ENCODE results near the gene IDNK.

Gene IDNK

DNA sequence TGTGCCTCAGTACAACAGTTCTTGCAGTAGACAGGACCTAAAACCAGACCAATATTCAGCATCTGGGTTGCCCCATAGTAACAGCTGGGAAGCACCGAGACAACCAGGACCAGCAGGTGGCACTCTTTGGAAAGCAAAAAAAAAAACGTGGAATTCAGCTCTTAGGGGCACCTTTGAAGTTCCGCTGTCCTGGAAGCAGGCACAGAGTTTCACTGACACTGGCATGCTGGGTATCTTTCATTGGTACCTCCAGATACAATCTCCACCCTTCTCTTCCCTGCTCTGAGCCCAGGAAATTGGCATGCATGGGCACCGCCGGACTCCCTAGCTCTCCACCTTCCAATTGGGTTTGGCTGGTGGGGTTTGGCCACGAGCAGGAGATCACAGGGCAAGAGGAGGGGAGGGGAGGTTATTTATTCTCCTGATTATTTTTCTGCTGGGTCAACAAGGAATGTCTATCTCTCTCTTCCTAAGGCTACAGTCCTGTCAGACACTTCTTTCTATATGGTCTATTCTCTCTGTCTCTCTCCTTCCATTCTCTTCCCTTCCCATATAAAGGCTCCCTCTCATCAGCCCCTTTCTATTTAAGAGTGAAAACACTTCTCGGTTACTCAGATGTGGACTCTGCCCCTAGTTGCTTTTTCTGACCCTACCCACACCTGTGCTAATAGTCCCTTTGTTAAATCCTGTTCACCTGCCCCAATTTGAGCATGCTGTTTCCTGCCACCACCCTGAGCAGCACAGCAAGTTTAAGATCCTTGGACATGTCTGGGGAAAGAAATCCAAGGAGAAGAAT is 1.9 kb upstream of the IDNK start:
- H3K4me3 Mint-ChIP-seq, result peak overlapping the region in 1 of 2 donors; percentile 4
- H3K36me3 Mint-ChIP-seq, result peaks cover 0 to 10% of the 10 kb centered on the region in 2 donors
- no peak for DNase-seq
- H3K9me3 Mint-ChIP-seq, result no peaks in the 10 kb centered on the region
- no peak overlapping the region for H3K27ac Mint-ChIP-seq
- peak; percentile 12 to 13 for ATAC-seq (replicated peaks)
- peaks cover 19 to 29% of the 10 kb centered on the region in 2 donors for H3K4me1 Mint-ChIP-seq
- peaks cover 0 to 4% of the 10 kb centered on the region in 2 donors for H3K27me3 Mint-ChIP-seq

DNA sequence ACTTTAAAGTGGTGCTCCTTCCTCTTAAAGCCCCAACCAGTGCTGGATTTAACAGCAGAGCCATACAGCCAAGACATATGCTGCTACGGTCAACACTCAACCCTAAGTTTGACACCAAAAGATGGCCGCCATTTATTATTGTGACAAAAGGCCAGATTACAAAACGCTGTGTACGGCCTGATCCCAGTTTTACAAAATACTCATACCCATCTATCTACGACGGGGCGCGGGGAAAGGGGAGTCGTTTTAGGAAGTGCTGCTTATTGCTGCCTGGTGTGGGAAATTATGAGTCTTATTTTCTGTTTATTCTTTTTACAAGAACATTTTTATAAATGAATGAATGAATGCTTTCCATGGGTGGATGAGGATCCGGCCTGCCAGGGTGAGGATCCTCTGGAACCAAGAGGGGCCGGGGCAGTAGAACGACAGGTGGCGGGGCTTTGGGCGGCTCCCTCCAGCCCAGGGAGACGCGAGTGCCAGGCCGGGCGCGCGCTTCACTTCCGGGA is 457 bp upstream of the IDNK start:
- Mint-ChIP-seq H3K27ac (peak overlapping the region; percentile 98), H3K4me3 (peak overlapping the region; percentile 92 to 94), H3K4me1 (peaks cover 19 to 29% of the 10 kb centered on the region in 2 donors), H3K36me3 (peaks cover 6 to 22% of the 10 kb centered on the region in 2 donors), H3K9me3 (no peaks in the 10 kb centered on the region), H3K27me3 (peaks cover 0 to 4% of the 10 kb centered on the region in 2 donors)
- ATAC-seq (replicated peaks) (peak; percentile 65), DNase-seq (no peak)

DNA sequence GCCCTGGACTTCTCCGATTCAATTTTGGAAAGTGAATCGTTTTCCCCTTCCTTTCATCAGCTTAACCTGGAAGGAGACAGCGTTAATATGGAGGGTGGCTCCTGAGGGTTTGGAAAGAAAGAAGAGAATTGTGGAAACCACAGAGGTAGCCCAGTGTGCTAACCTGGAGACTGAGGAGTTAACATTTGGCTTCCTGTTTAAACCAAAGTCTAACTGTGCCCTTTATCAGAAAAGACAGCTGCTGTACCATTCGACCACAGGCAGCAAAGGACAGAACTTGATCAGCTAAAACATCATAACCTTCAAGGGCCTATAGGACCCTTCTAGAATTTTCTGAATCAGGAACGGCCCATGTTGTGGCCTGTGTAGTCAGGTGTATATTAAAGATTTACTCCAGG is 735 bp downstream of the IDNK start:
- peaks cover 14 to 22% of the 10 kb centered on the region in 2 donors for H3K36me3 Mint-ChIP-seq
- ATAC-seq (replicated peaks), result peak; percentile 29 to 56
- peak overlapping the region; percentile 98 for H3K27ac Mint-ChIP-seq

DNA sequence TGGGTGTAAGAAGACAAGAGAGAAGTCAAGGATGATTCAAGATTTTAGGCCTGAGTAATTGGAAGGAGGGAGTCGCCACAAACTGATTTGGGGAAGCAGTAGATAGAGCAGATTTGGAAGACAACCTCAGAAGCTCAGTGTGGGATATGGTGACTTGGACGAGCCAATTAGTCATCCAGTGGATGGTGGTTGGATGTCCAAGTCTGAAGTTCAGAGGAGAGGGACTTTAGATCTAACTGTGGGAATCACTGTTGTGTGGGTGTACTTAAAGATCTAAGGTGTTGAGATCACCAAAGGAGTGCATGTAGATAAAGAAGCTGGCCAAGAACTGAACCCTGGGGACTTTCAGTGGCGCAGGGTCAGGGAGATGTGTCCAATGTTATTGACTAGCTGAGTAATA is 2.2 kb downstream of the IDNK start:
- H3K27ac Mint-ChIP-seq, result no peak overlapping the region

More for the DNA sequence above, 735 bp downstream of the IDNK start:
- Mint-ChIP-seq H3K4me3 (peak overlapping the region; percentile 92 to 94), H3K27me3 (peaks cover 0 to 4% of the 10 kb centered on the region in 2 donors), H3K9me3 (no peaks in the 10 kb centered on the region), H3K4me1 (peaks cover 19 to 29% of the 10 kb centered on the region in 2 donors)
- DNase-seq, result no peak

DNA sequence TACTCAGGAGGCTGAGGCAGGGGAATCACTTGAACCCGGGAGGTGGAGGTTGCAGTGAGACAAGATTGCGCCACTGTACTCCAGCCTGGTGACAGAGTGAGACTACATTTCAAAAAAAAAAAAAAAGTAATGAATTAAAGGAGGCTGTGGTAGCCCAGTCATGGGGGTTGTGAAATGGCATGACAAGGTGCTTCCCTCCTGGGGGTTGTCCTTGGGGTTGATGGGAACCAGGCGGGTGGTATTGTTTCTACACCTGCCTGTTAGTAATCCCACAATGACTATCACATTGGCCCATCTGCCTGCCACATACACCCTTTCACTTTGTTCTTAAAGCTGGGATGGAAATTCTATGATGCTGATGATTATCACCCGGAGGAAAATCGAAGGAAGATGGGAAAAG is 5.6 kb downstream of the IDNK start:
- no peaks in the 10 kb centered on the region for H3K9me3 Mint-ChIP-seq
- DNase-seq (no peak), ATAC-seq (replicated peaks) (no peak)
- H3K4me3 Mint-ChIP-seq, result no peak overlapping the region
- H3K27ac Mint-ChIP-seq, result no peak overlapping the region
- no peaks in the 10 kb centered on the region for H3K27me3 Mint-ChIP-seq
- H3K36me3 Mint-ChIP-seq, result peaks cover 30 to 50% of the 10 kb centered on the region in 2 donors
- H3K4me1 Mint-ChIP-seq, result peaks cover 16% of the 10 kb centered on the region in 2 donors

More for the DNA sequence above, 2.2 kb downstream of the IDNK start:
- DNase-seq (no peak), ATAC-seq (replicated peaks) (no peak)
- Mint-ChIP-seq H3K4me3 (no peak overlapping the region), H3K9me3 (no peaks in the 10 kb centered on the region), H3K4me1 (peaks cover 22 to 29% of the 10 kb centered on the region in 2 donors), H3K36me3 (peaks cover 23 to 36% of the 10 kb centered on the region in 2 donors), H3K27me3 (peaks cover 0 to 4% of the 10 kb centered on the region in 2 donors)

DNA sequence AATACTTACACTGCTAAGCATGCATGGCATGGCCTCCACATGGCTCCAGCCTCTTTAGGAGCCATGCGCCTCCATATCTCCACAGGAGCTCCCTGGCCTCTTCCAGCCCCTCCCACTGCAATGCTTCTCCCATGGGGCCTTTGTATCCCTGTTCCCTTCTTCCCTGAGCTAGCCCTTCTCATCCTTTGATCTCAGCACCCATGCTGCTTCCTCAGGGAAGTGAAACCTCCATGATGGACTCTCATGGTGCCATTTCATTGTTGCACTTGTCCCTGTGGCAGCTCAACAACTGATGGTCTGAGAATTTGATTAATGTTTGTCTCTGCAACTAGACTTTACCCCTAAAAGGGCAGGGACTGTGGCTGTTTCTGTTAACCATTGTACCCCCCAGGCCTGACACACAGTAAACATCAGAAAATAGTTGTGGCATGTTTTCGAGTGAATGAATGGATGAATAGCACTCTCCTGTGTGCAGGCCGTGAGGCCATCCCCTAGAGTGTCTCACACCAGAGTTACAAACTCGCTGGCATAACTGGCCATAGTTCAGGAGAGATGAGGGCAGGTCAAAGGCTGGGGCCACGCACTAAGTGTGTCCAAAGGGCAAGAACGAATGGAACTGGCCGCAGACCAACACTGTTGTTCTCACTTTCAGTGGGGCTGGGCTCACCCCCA is 6.6 kb downstream of the IDNK start:
- ATAC-seq (replicated peaks), result no peak
- peaks cover 30 to 46% of the 10 kb centered on the region in 2 donors for H3K36me3 Mint-ChIP-seq
- no peaks in the 10 kb centered on the region for H3K9me3 Mint-ChIP-seq
- H3K4me1 Mint-ChIP-seq, result peaks cover 7 to 8% of the 10 kb centered on the region in 2 donors
- H3K4me3 Mint-ChIP-seq, result no peak overlapping the region
- DNase-seq, result no peak
- no peak overlapping the region for H3K27ac Mint-ChIP-seq
- no peaks in the 10 kb centered on the region for H3K27me3 Mint-ChIP-seq

DNA sequence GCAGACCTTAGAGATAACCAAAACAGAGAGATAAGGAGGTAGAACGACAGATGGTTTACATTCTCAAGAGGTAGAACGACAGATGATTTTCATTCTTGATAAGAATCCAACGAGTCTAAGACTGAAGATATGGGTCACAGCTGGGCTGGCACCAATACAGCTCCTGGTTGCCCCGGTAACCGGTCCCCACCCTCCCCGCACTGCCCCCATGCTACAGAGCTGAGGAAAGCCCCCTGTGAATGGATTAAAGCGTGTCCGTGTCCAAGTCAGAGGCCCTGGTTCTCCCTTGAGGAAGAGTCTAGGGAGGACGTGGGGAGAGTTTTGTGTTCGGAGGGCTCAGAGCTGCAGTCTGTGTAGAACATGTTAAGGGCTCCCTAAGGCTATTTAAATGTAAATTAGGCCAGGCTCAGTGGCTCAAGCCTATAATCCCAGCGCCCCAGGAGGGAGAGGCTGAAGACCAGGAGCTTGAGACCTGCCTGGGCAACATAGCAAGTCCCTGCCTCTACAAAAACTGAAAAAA is 8.1 kb downstream of the IDNK start:
- no peak overlapping the region for H3K4me3 Mint-ChIP-seq
- peaks cover 0 to 3% of the 10 kb centered on the region in 2 donors for H3K4me1 Mint-ChIP-seq
- no peaks in the 10 kb centered on the region for H3K9me3 Mint-ChIP-seq
- ATAC-seq (replicated peaks) (no peak), DNase-seq (no peak)
- no peaks in the 10 kb centered on the region for H3K27me3 Mint-ChIP-seq
- H3K36me3 Mint-ChIP-seq, result peaks cover 30 to 44% of the 10 kb centered on the region in 2 donors
- no peak overlapping the region for H3K27ac Mint-ChIP-seq

DNA sequence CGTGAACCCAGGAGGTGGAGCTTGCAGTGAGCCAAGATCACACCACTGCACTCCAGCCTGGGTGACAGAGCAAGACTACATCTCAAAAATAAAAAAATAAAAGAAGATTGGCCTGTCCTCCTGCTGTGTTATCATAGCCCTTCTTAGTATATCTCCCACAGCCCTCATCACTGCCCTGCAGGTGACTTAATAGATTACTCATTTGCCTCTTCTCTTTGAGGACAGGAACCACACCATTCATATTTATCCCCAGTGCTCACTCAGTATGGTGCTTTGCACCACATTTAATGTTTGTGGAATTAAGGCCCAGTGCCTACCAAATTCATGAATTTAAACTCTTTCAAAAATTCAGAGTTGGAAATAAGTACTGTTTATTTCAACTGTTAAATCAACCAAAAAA is 10.3 kb downstream of the IDNK start:
- H3K27ac Mint-ChIP-seq, result no peak overlapping the region
- no peaks in the 10 kb centered on the region for H3K27me3 Mint-ChIP-seq
- no peaks in the 10 kb centered on the region for H3K9me3 Mint-ChIP-seq
- no peak overlapping the region for H3K4me3 Mint-ChIP-seq
- peaks cover 21 to 42% of the 10 kb centered on the region in 2 donors for H3K36me3 Mint-ChIP-seq
- DNase-seq (no peak), ATAC-seq (replicated peaks) (no peak)
- peaks cover 0 to 3% of the 10 kb centered on the region in 2 donors for H3K4me1 Mint-ChIP-seq

DNA sequence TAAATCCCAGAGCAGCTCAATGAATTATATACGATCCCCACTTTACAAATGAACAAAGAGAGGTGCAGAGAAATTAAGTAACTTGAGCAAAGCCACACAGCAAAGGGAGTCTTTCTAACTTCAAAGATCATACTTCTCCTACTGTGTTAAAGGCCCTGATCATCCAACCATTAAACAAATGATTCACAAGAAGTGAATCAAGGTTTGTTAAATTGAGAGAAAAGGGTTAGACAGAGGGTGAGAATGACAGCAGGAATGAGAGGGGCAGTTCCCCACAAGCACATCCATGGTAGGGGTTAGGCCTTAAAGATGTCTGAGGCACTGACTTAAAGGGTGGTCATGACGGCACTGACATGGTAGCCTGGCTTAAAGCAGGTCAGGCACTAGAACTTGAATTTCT is 10.7 kb downstream of the IDNK start:
- no peak for ATAC-seq (replicated peaks)
- Mint-ChIP-seq H3K36me3 (peaks cover 18 to 41% of the 10 kb centered on the region in 2 donors), H3K27ac (no peak overlapping the region), H3K4me1 (peaks cover 0 to 3% of the 10 kb centered on the region in 2 donors), H3K27me3 (no peaks in the 10 kb centered on the region), H3K4me3 (no peak overlapping the region), H3K9me3 (no peaks in the 10 kb centered on the region)
- DNase-seq, result no peak

DNA sequence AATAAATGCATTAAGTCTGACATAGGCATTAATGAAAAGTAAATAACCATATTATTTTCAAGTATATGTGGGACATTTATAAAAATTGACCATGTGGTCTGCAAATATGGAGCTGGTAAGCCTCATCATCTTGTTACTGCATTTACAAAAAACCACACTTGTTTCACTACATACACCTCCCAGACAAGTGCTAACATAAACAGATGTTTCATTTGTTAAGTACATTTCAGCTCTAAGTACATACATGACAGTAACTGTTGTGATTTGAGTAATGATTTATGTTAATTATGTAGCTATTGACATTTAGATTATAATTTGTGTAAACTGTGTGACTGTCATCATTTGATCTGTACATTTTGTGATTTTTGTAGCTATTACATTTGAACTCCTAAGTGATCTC is 13.9 kb downstream of the IDNK start:
- H3K4me1 Mint-ChIP-seq, result no peaks in the 10 kb centered on the region
- DNase-seq, result no peak
- no peak overlapping the region for H3K27ac Mint-ChIP-seq
- no peaks in the 10 kb centered on the region for H3K9me3 Mint-ChIP-seq
- H3K27me3 Mint-ChIP-seq, result no peaks in the 10 kb centered on the region
- no peak for ATAC-seq (replicated peaks)
- no peak overlapping the region for H3K4me3 Mint-ChIP-seq
- peaks cover 12 to 33% of the 10 kb centered on the region in 2 donors for H3K36me3 Mint-ChIP-seq

DNA sequence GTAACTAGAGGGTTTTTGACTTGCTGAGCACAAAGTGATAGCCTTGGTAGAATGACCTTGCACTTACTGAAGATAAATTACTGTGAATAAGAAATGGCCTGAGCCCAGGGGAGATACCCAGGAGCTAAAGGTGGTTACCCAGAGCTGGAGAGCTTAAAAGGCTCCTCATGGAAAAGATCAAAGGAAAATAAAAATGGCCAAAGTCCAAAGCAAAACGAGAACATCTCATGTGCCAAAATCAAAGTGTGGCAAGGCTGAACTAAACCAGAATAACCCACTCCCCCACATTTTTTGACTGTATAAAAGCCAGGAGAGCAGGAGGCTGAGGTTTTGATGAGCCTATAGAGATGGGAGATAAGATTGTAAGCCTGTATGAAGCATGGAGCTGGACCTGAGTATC is 14.4 kb downstream of the IDNK start:
- H3K36me3 Mint-ChIP-seq, result peaks cover 10 to 28% of the 10 kb centered on the region in 2 donors
- no peaks in the 10 kb centered on the region for H3K27me3 Mint-ChIP-seq
- DNase-seq (no peak), ATAC-seq (replicated peaks) (no peak)
- H3K4me1 Mint-ChIP-seq, result no peaks in the 10 kb centered on the region
- no peak overlapping the region for H3K27ac Mint-ChIP-seq
- no peaks in the 10 kb centered on the region for H3K9me3 Mint-ChIP-seq
- no peak overlapping the region for H3K4me3 Mint-ChIP-seq

DNA sequence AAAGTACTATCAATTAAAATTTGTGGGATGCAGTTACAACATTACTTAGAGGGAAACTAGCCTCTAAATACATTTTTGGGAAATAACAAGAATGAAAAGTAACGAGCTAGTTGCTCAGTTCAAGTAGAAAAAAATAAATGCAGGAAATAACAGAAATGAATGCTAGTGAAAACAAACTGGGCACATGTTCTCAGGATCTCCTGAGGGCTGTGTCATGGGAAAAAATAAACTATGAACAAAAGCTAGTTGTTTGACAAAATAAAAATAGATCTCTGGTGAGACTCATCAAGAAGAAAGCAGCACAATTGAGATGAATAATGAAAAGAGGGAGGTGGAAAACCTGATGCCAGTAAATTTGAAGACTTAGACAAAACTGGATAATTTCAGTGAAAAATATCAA is 16.3 kb downstream of the IDNK start:
- Mint-ChIP-seq H3K4me3 (no peak overlapping the region), H3K27me3 (no peaks in the 10 kb centered on the region), H3K9me3 (no peaks in the 10 kb centered on the region), H3K4me1 (no peaks in the 10 kb centered on the region), H3K27ac (no peak overlapping the region), H3K36me3 (peaks cover 16 to 36% of the 10 kb centered on the region in 2 donors)
- DNase-seq, result no peak
- no peak for ATAC-seq (replicated peaks)

DNA sequence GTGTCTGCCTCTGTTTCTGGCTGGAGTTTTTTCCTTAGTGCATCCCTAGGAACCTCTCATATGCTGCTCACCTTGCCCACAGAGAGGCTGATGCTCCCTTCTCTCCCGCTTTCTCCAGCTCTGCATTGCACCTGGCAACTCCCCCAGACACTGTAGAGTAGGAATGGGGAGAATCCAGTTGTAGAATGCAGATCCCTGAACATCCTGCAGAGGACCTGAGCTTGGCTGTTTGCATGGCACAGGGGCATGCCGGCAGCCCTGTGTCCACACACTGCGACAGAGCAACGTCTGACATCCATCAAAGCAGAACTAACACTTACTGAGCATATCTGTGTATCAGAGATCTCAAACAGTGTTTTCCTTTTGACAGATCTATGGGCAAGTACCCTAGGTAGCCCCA is 19.9 kb downstream of the IDNK start:
- ATAC-seq (replicated peaks), result no peak
- H3K4me1 Mint-ChIP-seq, result peaks cover 9 to 11% of the 10 kb centered on the region in 2 donors
- H3K36me3 Mint-ChIP-seq, result peaks cover 20 to 36% of the 10 kb centered on the region in 2 donors
- no peaks in the 10 kb centered on the region for H3K27me3 Mint-ChIP-seq
- peak overlapping the region; percentile 42 for H3K27ac Mint-ChIP-seq
- no peaks in the 10 kb centered on the region for H3K9me3 Mint-ChIP-seq
- no peak for DNase-seq
- H3K4me3 Mint-ChIP-seq, result no peak overlapping the region

DNA sequence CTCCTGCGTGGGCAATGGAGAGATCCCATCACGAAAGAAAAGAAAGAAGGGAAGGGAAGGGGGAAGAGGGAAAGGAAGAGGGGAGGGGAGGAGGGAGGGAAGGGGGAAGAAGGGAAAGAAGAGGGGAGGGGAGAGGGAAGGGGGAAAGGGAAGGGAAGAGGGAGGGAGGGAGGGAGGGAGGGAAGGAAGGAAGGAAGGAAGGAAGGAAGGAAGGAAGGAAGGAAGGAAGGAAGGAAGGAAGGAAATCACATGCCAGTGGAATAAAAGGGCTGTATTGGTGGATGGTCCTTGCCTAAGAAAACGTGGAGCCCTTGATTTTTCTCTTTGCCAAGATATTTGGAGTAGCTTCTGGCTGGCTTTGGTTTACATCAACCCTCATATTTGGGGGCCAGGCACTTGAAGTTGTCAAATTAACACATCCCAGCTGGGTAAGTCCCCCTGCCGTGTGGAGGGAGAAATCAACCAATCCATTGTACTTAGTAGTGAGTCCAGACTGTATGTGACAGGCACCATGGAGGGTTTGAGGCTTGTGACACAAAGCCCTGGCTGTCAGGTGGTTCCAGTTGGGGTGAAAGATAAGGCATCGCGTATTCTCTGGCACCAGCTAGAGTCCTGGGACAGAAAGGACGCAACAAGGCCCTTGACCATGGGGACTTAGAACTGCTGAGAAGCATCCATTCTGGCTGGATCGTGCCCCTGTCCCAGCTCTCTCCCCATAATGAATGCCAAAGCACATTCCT is 23.7 kb downstream of the IDNK start:
- H3K4me3 Mint-ChIP-seq, result no peak overlapping the region
- H3K9me3 Mint-ChIP-seq, result peaks cover 0 to 2% of the 10 kb centered on the region in 2 donors
- H3K27me3 Mint-ChIP-seq, result no peaks in the 10 kb centered on the region
- peaks cover 13 to 38% of the 10 kb centered on the region in 2 donors for H3K4me1 Mint-ChIP-seq
- no peak for ATAC-seq (replicated peaks)
- H3K27ac Mint-ChIP-seq, result peak overlapping the region; percentile 26
- peaks cover 27 to 45% of the 10 kb centered on the region in 2 donors for H3K36me3 Mint-ChIP-seq
- no peak for DNase-seq

All from stimulated activated naive B cell treated with anti-CD40 and anti-IgM and Interleukin-4, amounts not matched to agents 10 μg/mL and 1 μg/mL and 100 μg/mL, for 72 hours (primary cell).